GM23338 (cell line): ENCODE results near the gene GNG4. TPM values are rescaled to one million over a fixed set of nuclear protein-coding genes. Genes with fewer than 3 reads are reported as not detected.

ENCODE experiments used
- ATAC-seq: fragments of 200-7000 bp; cut with Tn5 transposase; 3 replicates; pipeline ENCODE4 v1.9.1; 2020
- DNase-seq: peaks from one replicate; pipeline ENCODE4 v3.0.0-alpha.2; 2015; ENCODE audit warnings: low spot score
- H2AFZ ChIP-seq: fragments of 200-600 bp; sonication (generic); 2 replicates; pipeline ENCODE4 v1.8.0; 2016; ENCODE audit warnings: antibody characterized with exemption, mild to moderate bottlenecking, moderate library complexity
- H3F3A ChIP-seq: fragments of 200-600 bp; sonication (generic); replicated peaks from 2 replicates; pipeline ENCODE4 v1.8.0; 2017; ENCODE audit warnings: antibody characterized with exemption, mixed run types, low read depth
- H3K27ac ChIP-seq: fragments of 200-600 bp; sonication (generic); 2 replicates; pipeline ENCODE4 v1.6.1; 2016; ENCODE audit warnings: low read depth
- H3K27me3 ChIP-seq: fragments of 200-600 bp; sonication (generic); 2 replicates; pipeline ENCODE4 v1.8.0; 2016; ENCODE audit warnings: mild to moderate bottlenecking, mixed run types, moderate library complexity; ENCODE audit not compliant: insufficient read depth
- H3K36me3 ChIP-seq: fragments of 200-600 bp; sonication (generic); 2 replicates; pipeline ENCODE4 v1.8.0; 2016; ENCODE audit warnings: mild to moderate bottlenecking; ENCODE audit not compliant: insufficient read depth
- H3K4me1 ChIP-seq: fragments of 200-600 bp; sonication (generic); 2 replicates; pipeline ENCODE4 v1.8.0; 2016; ENCODE audit warnings: mild to moderate bottlenecking, moderate library complexity; ENCODE audit not compliant: insufficient read depth
- H3K4me2 ChIP-seq: fragments of 200-600 bp; sonication (generic); 2 replicates; pipeline ENCODE4 v1.7.1; 2017; ENCODE audit warnings: mixed run types
- H3K4me3 ChIP-seq: fragments of 200-600 bp; sonication (generic); 2 replicates; pipeline ENCODE4 v1.6.1; 2016; ENCODE audit warnings: mixed run types
- H3K79me2 ChIP-seq: fragments of 200-600 bp; sonication (generic); replicated peaks from 2 replicates; pipeline ENCODE4 v1.8.0; 2017; ENCODE audit warnings: mild to moderate bottlenecking; ENCODE audit not compliant: insufficient read depth
- H3K9me2 ChIP-seq: fragments of 200-600 bp; sonication (generic); 2 replicates; pipeline ENCODE4 v1.8.0; 2017; ENCODE audit not compliant: insufficient read depth
- H4K20me1 ChIP-seq: fragments of 200-600 bp; sonication (generic); replicated peaks from 2 replicates; pipeline ENCODE4 v1.8.0; 2017; ENCODE audit warnings: mild to moderate bottlenecking; ENCODE audit not compliant: insufficient read depth
- H3K27ac Mint-ChIP-seq: 2 replicates; pipeline ENCODE4 v1.8.0; 2020; ENCODE audit warnings: inconsistent platforms, mild to moderate bottlenecking, moderate library complexity, mixed read lengths
- H3K27me3 Mint-ChIP-seq: 3 replicates; pipeline ENCODE4 v1.8.0; 2022; ENCODE audit warnings: low read depth, mild to moderate bottlenecking, moderate library complexity, mixed read lengths, inconsistent platforms; ENCODE audit not compliant: insufficient read depth, poor library complexity
- H3K36me3 Mint-ChIP-seq: 3 replicates; pipeline ENCODE4 v1.8.0; 2021; ENCODE audit warnings: low read depth, mild to moderate bottlenecking, inconsistent platforms, moderate library complexity, mixed read lengths
- H3K4me1 Mint-ChIP-seq: 3 replicates; pipeline ENCODE4 v1.8.0; 2020; ENCODE audit warnings: mild to moderate bottlenecking, inconsistent platforms, mixed read lengths
- H3K4me3 Mint-ChIP-seq: 3 replicates; pipeline ENCODE4 v1.8.0; 2021; ENCODE audit warnings: moderate library complexity, mild to moderate bottlenecking, inconsistent platforms, mixed read lengths
- H3K9me3 Mint-ChIP-seq: 3 replicates; pipeline ENCODE4 v1.8.0; 2020; ENCODE audit warnings: moderate library complexity, mild to moderate bottlenecking, inconsistent platforms, mixed read lengths
- CREB1 ChIP-seq: fragments of 250-450 bp; sonication (Bioruptor Pico); IDR thresholded peaks from 2 replicates; pipeline ENCODE4 v1.5.0; 2020; ENCODE audit warnings: low read depth, mild to moderate bottlenecking, moderate library complexity
- EZH2 ChIP-seq: fragments of 200-600 bp; sonication (generic); IDR thresholded peaks from one replicate; pipeline ENCODE4 v1.8.0; 2017; ENCODE audit warnings: antibody characterized with exemption, mild to moderate bottlenecking, low read depth; ENCODE audit not compliant: unreplicated experiment
- EZH2phosphoT487 ChIP-seq: fragments of 200-600 bp; sonication (generic); IDR thresholded peaks from one replicate; pipeline ENCODE4 v1.8.1; 2018; ENCODE audit warnings: antibody characterized with exemption; ENCODE audit not compliant: unreplicated experiment
- JUNB ChIP-seq: IDR thresholded peaks from one replicate; pipeline ENCODE4 v1.6.1; 2016; ENCODE audit warnings: antibody characterized with exemption; ENCODE audit not compliant: unreplicated experiment
- NANOG ChIP-seq: IDR thresholded peaks from 2 replicates; pipeline ENCODE4 v1.6.1; 2016; ENCODE audit warnings: antibody characterized with exemption, borderline replicate concordance
- POLR2AphosphoS5 ChIP-seq: IDR thresholded peaks from 2 replicates; pipeline ENCODE4 v1.6.1; 2016; ENCODE audit warnings: antibody characterized with exemption, low read depth
- STAT1 ChIP-seq: IDR thresholded peaks from one replicate; pipeline ENCODE4 v1.6.1; 2016; ENCODE audit warnings: antibody characterized with exemption; ENCODE audit not compliant: unreplicated experiment
- ZNF114 ChIP-seq: fragments of 250-450 bp; sonication (Bioruptor Pico); IDR thresholded peaks from 2 replicates; pipeline ENCODE4 v1.5.0; 2020; ENCODE audit warnings: mild to moderate bottlenecking, moderate library complexity
- ZNF331 ChIP-seq: fragments of 250-450 bp; sonication (Bioruptor Pico); IDR thresholded peaks from 2 replicates; pipeline ENCODE4 v1.5.0; 2020; ENCODE audit warnings: low read depth, mild to moderate bottlenecking, moderate library complexity
- polyA plus RNA-seq: library from polyadenylated mRNA; unstranded; fragments of >200 nt; fragmentation: Nextera tagmentation; extraction: Ambion mirVana; gene quantifications from 2 replicates; pipeline ENCODE4 v1.2.1, GENCODE V29; 2016
- total RNA-seq: library from RNA; depleted of rRNA; stranded (reverse); fragments of >200 nt; shearing (Covaris generic); gene quantifications from 2 replicates; pipeline ENCODE4 v1.2.3, GENCODE V29; 2014
- TF ChIP-seq, protein P1 (sequence below): IDR thresholded peaks from 2 replicates; pipeline ENCODE4 v1.6.1; 2016; ENCODE audit warnings: antibody characterized with exemption
- TF ChIP-seq, protein P2 (sequence below): fragments of 250-450 bp; sonication (Bioruptor Pico); IDR thresholded peaks from 2 replicates; pipeline ENCODE4 v1.5.0; 2020; ENCODE audit warnings: mild to moderate bottlenecking, moderate library complexity
- TF ChIP-seq, protein P3 (sequence below), 2 experiments: fragments of 200-600 bp in 1 of 2; sonication (generic) in 1 of 2; conservative IDR thresholded peaks; 2 replicates each; pipeline versions ENCODE4 v1.5.1 to v1.6.1; 2016 to 2017; ENCODE audit warnings: antibody characterized with exemption in 2 of 2, low read depth in 2 of 2, mild to moderate bottlenecking in 2 of 2, moderate library complexity in 1 of 2
- TF ChIP-seq, protein P4 (sequence below): IDR thresholded peaks from one replicate; pipeline ENCODE4 v1.6.1; 2018; ENCODE audit warnings: antibody characterized with exemption; ENCODE audit not compliant: unreplicated experiment

Gene GNG4
- total and polyA plus RNA-seq, 2 experiments from 2014 or later = 40.2 to 49.2 TPM

DNA sequence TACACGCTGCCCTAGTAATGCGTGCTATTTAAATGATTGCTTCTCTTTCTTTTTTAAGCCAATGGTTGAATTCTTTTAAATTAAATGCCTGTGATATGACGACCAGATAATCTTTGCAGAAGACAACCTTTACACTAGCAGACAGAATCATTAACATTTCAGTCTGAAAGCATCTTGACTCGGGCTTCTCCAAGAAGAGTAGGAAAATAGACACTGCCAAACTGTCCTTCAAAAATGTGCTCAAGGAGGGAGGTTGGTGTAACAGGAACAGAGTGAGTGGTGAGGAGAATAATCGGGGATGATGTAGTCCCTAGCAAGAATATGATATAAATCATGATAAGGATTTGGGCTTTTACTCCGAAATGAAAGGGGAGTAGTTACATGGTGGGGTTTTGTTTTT lies 138.8 kb downstream of the GNG4 start:
- H3K27me3 Mint-ChIP-seq = peaks cover 4% of the 10 kb centered on the region
- ATAC-seq = no peak
- TF ChIP-seq STAT1 (no peak), EZH2 (no peak), CREB1 (CRISPR knock-in tag) (no peak), NANOG (no peak), POLR2AphosphoS5 (no peak), EZH2phosphoT487 (no peak), JUNB (no peak), ZNF114 (no peak), ZNF331 (CRISPR knock-in tag) (no peak)
- TF ChIP-seq, protein P1, sequence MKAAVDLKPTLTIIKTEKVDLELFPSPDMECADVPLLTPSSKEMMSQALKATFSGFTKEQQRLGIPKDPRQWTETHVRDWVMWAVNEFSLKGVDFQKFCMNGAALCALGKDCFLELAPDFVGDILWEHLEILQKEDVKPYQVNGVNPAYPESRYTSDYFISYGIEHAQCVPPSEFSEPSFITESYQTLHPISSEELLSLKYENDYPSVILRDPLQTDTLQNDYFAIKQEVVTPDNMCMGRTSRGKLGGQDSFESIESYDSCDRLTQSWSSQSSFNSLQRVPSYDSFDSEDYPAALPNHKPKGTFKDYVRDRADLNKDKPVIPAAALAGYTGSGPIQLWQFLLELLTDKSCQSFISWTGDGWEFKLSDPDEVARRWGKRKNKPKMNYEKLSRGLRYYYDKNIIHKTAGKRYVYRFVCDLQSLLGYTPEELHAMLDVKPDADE = no peak
- TF ChIP-seq, protein P2, sequence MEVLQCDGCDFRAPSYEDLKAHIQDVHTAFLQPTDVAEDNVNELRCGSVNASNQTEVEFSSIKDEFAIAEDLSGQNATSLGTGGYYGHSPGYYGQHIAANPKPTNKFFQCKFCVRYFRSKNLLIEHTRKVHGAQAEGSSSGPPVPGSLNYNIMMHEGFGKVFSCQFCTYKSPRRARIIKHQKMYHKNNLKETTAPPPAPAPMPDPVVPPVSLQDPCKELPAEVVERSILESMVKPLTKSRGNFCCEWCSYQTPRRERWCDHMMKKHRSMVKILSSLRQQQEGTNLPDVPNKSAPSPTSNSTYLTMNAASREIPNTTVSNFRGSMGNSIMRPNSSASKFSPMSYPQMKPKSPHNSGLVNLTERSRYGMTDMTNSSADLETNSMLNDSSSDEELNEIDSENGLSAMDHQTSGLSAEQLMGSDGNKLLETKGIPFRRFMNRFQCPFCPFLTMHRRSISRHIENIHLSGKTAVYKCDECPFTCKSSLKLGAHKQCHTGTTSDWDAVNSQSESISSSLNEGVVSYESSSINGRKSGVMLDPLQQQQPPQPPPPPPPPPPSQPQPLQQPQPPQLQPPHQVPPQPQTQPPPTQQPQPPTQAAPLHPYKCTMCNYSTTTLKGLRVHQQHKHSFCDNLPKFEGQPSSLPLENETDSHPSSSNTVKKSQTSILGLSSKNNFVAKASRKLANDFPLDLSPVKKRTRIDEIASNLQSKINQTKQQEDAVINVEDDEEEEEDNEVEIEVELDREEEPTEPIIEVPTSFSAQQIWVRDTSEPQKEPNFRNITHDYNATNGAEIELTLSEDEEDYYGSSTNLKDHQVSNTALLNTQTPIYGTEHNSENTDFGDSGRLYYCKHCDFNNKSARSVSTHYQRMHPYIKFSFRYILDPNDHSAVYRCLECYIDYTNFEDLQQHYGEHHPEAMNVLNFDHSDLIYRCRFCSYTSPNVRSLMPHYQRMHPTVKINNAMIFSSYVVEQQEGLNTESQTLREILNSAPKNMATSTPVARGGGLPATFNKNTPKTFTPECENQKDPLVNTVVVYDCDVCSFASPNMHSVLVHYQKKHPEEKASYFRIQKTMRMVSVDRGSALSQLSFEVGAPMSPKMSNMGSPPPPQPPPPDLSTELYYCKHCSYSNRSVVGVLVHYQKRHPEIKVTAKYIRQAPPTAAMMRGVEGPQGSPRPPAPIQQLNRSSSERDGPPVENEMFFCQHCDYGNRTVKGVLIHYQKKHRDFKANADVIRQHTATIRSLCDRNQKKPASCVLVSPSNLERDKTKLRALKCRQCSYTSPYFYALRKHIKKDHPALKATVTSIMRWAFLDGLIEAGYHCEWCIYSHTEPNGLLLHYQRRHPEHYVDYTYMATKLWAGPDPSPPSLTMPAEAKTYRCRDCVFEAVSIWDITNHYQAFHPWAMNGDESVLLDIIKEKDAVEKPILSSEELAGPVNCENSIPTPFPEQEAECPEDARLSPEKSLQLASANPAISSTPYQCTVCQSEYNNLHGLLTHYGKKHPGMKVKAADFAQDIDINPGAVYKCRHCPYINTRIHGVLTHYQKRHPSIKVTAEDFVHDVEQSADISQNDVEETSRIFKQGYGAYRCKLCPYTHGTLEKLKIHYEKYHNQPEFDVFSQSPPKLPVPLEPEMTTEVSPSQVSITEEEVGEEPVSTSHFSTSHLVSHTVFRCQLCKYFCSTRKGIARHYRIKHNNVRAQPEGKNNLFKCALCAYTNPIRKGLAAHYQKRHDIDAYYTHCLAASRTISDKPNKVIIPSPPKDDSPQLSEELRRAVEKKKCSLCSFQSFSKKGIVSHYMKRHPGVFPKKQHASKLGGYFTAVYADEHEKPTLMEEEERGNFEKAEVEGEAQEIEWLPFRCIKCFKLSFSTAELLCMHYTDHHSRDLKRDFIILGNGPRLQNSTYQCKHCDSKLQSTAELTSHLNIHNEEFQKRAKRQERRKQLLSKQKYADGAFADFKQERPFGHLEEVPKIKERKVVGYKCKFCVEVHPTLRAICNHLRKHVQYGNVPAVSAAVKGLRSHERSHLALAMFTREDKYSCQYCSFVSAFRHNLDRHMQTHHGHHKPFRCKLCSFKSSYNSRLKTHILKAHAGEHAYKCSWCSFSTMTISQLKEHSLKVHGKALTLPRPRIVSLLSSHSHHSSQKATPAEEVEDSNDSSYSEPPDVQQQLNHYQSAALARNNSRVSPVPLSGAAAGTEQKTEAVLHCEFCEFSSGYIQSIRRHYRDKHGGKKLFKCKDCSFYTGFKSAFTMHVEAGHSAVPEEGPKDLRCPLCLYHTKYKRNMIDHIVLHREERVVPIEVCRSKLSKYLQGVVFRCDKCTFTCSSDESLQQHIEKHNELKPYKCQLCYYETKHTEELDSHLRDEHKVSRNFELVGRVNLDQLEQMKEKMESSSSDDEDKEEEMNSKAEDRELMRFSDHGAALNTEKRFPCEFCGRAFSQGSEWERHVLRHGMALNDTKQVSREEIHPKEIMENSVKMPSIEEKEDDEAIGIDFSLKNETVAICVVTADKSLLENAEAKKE (CRISPR knock-in tag) = no peak
- TF ChIP-seq, protein P3, sequence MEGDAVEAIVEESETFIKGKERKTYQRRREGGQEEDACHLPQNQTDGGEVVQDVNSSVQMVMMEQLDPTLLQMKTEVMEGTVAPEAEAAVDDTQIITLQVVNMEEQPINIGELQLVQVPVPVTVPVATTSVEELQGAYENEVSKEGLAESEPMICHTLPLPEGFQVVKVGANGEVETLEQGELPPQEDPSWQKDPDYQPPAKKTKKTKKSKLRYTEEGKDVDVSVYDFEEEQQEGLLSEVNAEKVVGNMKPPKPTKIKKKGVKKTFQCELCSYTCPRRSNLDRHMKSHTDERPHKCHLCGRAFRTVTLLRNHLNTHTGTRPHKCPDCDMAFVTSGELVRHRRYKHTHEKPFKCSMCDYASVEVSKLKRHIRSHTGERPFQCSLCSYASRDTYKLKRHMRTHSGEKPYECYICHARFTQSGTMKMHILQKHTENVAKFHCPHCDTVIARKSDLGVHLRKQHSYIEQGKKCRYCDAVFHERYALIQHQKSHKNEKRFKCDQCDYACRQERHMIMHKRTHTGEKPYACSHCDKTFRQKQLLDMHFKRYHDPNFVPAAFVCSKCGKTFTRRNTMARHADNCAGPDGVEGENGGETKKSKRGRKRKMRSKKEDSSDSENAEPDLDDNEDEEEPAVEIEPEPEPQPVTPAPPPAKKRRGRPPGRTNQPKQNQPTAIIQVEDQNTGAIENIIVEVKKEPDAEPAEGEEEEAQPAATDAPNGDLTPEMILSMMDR (conservative IDR thresholded peaks at IDR 0.05; ENCODE audit: low read depth in 2 of 2) = no peak
- TF ChIP-seq, protein P4, sequence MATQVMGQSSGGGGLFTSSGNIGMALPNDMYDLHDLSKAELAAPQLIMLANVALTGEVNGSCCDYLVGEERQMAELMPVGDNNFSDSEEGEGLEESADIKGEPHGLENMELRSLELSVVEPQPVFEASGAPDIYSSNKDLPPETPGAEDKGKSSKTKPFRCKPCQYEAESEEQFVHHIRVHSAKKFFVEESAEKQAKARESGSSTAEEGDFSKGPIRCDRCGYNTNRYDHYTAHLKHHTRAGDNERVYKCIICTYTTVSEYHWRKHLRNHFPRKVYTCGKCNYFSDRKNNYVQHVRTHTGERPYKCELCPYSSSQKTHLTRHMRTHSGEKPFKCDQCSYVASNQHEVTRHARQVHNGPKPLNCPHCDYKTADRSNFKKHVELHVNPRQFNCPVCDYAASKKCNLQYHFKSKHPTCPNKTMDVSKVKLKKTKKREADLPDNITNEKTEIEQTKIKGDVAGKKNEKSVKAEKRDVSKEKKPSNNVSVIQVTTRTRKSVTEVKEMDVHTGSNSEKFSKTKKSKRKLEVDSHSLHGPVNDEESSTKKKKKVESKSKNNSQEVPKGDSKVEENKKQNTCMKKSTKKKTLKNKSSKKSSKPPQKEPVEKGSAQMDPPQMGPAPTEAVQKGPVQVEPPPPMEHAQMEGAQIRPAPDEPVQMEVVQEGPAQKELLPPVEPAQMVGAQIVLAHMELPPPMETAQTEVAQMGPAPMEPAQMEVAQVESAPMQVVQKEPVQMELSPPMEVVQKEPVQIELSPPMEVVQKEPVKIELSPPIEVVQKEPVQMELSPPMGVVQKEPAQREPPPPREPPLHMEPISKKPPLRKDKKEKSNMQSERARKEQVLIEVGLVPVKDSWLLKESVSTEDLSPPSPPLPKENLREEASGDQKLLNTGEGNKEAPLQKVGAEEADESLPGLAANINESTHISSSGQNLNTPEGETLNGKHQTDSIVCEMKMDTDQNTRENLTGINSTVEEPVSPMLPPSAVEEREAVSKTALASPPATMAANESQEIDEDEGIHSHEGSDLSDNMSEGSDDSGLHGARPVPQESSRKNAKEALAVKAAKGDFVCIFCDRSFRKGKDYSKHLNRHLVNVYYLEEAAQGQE = no peak

More for the DNA sequence above, 138.8 kb downstream of the GNG4 start:
- no peak for DNase-seq
- H4K20me1 ChIP-seq = no peaks in the 10 kb centered on the region
- no peak overlapping the region for H2AFZ ChIP-seq
- H3K9me3 Mint-ChIP-seq = no peaks in the 10 kb centered on the region
- H3K27ac Mint-ChIP-seq = no peak overlapping the region
- no peaks in the 10 kb centered on the region for H3K36me3 Mint-ChIP-seq
- H3K27me3 ChIP-seq = no peaks in the 10 kb centered on the region
- no peak overlapping the region for H3K4me3 ChIP-seq
- H3K4me2 ChIP-seq = no peak overlapping the region
- no peaks in the 10 kb centered on the region for H3K4me1 ChIP-seq
- no peak overlapping the region for H3K4me3 Mint-ChIP-seq
- no peaks in the 10 kb centered on the region for H3F3A ChIP-seq
- H3K9me2 ChIP-seq = no peaks in the 10 kb centered on the region
- peaks cover 3% of the 10 kb centered on the region; the same call in 2 of the 3 replicates for H3K4me1 Mint-ChIP-seq
- no peaks in the 10 kb centered on the region for H3K36me3 ChIP-seq
- H3K27ac ChIP-seq = no peak overlapping the region
- H3K79me2 ChIP-seq = no peaks in the 10 kb centered on the region
